ENCODE measurements around the gene PIK3C2G.

DNA sequence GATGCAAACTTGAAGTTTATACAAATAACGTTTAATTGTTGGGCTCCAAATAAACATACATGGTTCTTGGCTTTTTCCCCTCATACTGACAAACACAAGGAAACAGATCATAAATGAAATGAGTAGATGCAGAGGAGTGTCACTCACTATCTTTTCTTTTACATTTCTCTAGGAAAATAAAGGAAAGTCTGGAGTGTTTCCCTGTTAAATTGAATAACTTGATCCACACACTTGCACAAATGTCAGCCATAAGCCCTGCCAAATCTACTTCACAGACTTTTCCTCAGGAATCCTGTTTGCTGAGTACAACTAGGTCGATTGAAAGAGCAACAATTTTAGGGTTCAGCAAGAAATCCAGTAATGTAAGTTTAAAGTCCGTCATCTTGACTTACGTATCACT lies 301.2 kb downstream of the PIK3C2G start:
- TF ChIP-seq, protein P1, sequence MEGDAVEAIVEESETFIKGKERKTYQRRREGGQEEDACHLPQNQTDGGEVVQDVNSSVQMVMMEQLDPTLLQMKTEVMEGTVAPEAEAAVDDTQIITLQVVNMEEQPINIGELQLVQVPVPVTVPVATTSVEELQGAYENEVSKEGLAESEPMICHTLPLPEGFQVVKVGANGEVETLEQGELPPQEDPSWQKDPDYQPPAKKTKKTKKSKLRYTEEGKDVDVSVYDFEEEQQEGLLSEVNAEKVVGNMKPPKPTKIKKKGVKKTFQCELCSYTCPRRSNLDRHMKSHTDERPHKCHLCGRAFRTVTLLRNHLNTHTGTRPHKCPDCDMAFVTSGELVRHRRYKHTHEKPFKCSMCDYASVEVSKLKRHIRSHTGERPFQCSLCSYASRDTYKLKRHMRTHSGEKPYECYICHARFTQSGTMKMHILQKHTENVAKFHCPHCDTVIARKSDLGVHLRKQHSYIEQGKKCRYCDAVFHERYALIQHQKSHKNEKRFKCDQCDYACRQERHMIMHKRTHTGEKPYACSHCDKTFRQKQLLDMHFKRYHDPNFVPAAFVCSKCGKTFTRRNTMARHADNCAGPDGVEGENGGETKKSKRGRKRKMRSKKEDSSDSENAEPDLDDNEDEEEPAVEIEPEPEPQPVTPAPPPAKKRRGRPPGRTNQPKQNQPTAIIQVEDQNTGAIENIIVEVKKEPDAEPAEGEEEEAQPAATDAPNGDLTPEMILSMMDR (conservative IDR thresholded peaks at IDR 0.05; ENCODE audit: low read length) = no peak
- TF ChIP-seq EZH2phosphoT487 (IDR thresholded peaks at IDR 0.05; ENCODE audit: borderline replicate concordance) = no peak

Data from Loucy (cell line).